Breast epithelium (tissue), 3 donors: Measurements from ENCODE around the gene GBA2.

Source experiments
- POLR2A ChIP-seq: fragments of 450-650 bp; IDR thresholded peaks from one replicate; pipeline ENCODE4 v1.6.1; 2016; ENCODE audit warnings: antibody characterized with exemption, mild to moderate bottlenecking, moderate library complexity
- POLR2AphosphoS5 ChIP-seq, 3 donors: sonication (generic); formaldehyde crosslinking; IDR thresholded peaks; one replicate each; pipeline ENCODE4 v1.6.1; 2017; ENCODE audit warnings: antibody characterized with exemption in 3 of 3
- TF ChIP-seq, protein P1 (sequence below), 3 donors: fragments of 450-650 bp; IDR thresholded peaks; one replicate each; pipeline ENCODE4 v1.5.1; 2016 to 2017; ENCODE audit warnings: antibody characterized with exemption in 3 of 3, mild to moderate bottlenecking in 3 of 3, moderate library complexity in 3 of 3

DNA sequence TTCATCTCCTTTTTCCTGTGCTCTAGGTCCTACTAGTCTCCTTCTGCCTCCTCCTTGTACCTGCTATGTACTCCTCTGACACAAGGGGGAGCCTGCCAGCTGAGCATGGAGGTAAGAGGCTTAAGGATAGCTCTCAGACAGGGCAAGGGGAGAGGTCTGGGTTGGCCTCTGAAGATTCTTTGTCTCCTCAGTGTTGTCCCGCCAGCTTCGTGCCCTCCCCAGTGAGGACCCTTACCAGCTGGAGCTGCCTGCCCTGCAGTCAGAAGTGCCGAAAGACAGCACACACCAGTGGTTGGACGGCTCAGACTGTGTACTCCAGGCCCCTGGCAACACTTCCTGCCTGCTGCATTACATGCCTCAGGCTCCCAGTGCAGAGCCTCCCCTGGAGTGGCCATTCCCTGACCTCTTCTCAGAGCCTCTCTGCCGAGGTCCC is 12.8 kb downstream of the GBA2 start:
- TF ChIP-seq POLR2AphosphoS5 (IDR thresholded peaks at IDR 0.05), result no peak
- TF ChIP-seq, protein P1, sequence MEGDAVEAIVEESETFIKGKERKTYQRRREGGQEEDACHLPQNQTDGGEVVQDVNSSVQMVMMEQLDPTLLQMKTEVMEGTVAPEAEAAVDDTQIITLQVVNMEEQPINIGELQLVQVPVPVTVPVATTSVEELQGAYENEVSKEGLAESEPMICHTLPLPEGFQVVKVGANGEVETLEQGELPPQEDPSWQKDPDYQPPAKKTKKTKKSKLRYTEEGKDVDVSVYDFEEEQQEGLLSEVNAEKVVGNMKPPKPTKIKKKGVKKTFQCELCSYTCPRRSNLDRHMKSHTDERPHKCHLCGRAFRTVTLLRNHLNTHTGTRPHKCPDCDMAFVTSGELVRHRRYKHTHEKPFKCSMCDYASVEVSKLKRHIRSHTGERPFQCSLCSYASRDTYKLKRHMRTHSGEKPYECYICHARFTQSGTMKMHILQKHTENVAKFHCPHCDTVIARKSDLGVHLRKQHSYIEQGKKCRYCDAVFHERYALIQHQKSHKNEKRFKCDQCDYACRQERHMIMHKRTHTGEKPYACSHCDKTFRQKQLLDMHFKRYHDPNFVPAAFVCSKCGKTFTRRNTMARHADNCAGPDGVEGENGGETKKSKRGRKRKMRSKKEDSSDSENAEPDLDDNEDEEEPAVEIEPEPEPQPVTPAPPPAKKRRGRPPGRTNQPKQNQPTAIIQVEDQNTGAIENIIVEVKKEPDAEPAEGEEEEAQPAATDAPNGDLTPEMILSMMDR (IDR thresholded peaks at IDR 0.05), result peak; percentile 40 to 68 (median 64)
- no peak for TF ChIP-seq POLR2A
